T47D (cell line): ENCODE measurements around the gene DSEL.
A peak's percentile ranks its signal among the peaks of the same experiment; 100 is the strongest.

Source experiments
- DNase-seq, 2 experiments: peaks; one replicate each; pipeline versions ENCODE4 v3.0.0 to v3.0.0-alpha.2; 2011 to 2012; ENCODE audit warnings: low read depth in 1 of 2, low spot score in 1 of 2
- JUND ChIP-seq: IDR thresholded peaks from 2 replicates; pipeline ENCODE4 v1.6.1; 2012; ENCODE audit warnings: low read depth
- in situ Hi-C: cut with HindIII; loops from 2 replicates; pipeline ENCODE4 v1.10.0; 2016; ENCODE audit warnings: low sequenced_read_pairs, low pct_unique_long_range_greater_than_20kb

DSEL gene

DNA sequence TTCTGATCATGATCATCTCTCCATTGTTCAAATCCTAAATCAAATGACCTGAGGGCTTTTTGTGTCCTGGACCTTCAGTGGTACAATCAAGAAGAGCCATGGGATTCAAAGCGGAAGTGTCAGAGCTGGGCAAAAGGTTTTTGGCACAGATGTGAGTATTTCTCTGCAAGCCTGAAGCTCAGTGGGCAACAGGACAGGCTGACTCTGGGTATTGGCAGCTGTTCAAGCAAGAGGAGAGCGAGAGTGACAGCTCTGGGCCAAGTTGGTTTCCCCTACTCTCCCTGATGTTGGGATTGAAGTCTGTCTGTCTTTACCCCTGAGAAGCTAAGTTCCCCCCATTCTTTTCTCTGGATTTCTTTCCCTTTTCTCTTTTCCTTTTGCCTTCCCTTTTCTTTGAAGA, 33.3 kb downstream of the DSEL start:
- no peak for TF ChIP-seq JUND
- no peak for DNase-seq
- in situ Hi-C loops = no loop called here

DNA sequence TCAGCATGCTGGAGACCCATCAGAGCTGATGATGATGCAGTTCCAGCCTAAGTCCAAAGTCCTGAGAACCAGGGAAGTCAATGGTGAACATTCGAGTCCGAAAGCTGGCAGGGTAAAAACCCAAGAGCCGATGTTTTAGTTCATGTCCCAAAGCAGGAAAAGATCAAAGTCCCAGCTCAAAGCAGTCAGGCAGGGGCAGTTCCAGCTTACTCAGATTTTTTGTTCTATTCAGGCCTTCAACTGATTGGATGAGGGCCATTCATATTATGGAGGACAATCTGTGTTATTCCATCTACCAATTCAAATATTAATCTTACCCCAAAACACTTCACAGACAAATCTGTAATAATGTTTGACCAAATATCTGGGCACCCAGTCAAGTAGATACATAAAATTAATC, 38.3 kb downstream of the DSEL start:
- in situ Hi-C loops = no loop called here
- no peak for DNase-seq
- no peak for TF ChIP-seq JUND

DNA sequence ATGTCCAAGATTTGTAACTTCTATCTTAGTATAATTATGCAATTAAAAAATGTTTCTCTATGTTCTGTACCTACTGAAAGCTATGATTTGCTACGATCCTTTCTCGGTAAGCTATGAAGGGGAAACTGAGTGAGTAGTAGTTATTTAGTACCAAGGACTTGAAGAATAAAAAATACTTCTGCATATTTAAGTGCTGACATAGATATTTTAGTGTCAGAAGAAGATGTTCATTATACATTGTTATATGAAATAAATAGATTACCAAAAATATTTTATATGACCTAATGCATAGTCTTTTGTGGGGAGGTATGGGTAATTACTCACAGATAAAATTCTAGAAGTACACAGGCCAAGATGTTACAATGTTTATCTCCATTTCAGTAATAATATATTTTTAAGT, 39.0 kb downstream of the DSEL start:
- DNase-seq = no peak
- in situ Hi-C loops = no loop called here
- TF ChIP-seq JUND = no peak

DNA sequence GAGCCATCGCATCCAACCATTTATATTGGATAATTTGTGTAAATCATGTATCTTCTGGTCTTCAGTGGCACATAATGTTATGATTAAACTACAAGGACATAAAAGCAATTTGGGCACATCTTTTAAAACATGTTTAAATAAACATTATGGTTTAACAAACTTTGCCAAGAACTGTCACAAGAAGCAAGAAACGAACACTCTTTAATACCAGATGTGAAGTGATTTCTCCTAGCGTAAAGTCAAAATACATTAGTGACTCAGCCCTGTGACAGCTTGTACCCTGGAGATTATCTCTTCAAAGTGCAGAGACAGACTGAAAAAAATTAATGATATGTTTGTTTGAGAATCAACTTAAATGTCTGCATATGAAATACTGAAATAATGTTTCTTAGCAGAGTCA, 39.9 kb downstream of the DSEL start:
- TF ChIP-seq JUND = no peak
- in situ Hi-C loops = no loop called here
- no peak for DNase-seq

DNA sequence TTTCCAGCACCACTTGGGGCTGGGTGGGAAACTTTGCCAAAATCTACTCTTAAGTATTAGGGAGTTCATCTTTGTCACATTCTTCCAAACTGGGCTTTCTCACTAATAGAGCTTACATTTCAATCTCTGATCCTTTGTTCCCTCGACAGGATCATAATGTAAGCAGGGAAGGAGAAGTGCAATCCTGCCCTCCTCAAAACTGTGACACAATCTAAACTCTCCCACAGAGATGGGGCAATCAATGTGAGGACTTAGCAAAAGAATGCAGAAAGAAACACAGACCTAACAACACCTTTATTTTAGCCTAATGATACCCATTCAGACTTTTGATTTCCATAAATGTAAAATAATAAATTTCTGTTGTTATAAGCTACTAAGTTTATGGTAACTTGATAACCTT, 40.8 kb downstream of the DSEL start:
- TF ChIP-seq JUND = no peak
- no peak for DNase-seq
- in situ Hi-C loops = no loop called here

DNA sequence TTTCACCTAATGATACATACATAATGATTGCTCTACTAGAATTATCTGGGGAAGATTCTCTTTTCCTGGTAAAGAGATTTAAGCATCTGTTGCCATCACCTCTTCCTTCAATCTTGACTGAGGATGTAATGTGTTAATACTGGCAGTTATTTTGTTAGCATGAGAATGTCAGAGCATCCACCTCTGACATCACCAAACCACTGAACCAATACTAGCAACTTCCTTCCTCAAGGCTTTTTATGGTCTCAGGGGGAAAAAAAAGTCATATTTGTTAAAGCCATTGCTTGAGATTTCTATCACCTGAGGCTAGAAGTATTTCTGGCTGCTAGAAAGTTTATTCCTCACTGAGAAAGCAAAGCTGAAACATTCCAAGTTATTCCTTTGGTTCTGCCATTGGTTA, 48.5 kb downstream of the DSEL start:
- in situ Hi-C loops = no loop called here
- DNase-seq = no peak
- TF ChIP-seq JUND = no peak

DNA sequence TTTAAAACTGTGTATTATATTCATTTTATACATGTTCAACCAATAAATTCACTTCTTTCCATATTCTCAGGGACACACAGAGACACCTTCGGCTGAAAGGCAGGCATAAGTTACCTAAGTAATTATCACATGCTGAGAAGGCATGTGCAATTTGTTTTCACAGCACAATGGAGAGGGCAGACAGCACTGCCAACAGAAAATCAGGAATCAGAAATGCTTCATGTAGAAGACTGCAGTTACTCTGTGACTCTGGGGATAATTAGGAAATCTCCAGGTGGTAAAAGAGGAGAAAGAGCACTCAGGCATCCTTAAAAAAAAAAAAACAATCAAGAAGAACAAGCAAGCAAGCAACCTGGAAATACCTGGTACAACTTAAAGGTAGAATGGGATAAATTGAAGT, 49.3 kb downstream of the DSEL start:
- DNase-seq = no peak
- TF ChIP-seq JUND = no peak
- in situ Hi-C loops = no loop called here

DNA sequence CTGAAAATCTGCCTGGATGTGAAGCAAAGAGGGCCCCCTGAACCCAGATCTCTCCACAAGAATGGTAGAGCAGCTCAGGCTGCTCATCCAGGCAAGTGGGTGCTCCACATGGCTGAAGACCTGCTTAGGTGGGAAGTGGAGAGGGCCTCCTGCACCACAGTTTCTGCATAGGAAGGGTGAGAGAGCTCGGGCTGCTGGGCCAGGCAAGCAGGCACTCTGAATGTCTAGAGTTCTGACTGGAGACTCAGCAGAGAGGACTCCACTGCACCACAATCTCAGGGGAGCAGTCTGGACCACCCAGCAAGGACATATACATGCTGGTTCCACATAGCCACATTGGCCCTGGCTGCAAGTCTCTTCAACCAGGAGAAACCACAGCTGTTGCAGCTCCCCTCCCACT, 52.0 kb downstream of the DSEL start:
- no peak for DNase-seq
- in situ Hi-C loops = no loop called here
- TF ChIP-seq JUND = no peak

DNA sequence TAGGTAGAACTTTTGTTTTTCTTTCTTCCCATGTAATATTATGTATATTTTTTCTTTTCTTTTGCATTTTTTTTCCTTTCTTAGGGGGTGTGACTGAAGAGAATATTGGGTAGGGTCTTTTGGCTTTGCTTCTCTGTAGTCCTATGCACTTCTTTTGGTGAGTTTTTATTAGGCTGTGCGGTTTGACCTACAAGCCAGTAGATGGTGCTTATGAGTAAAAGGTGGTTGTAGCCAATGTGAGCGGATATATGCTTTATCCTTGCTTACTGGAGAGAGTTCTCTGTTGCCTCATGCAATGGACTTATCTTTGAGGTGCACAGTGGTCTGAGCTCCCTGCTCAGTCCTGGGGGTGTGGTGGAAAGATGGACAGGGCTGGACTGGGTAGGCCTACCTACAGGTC, 52.7 kb downstream of the DSEL start:
- TF ChIP-seq JUND = no peak
- in situ Hi-C loops = no loop called here
- DNase-seq = peak in 1 of 2 experiments; percentile 12

DNA sequence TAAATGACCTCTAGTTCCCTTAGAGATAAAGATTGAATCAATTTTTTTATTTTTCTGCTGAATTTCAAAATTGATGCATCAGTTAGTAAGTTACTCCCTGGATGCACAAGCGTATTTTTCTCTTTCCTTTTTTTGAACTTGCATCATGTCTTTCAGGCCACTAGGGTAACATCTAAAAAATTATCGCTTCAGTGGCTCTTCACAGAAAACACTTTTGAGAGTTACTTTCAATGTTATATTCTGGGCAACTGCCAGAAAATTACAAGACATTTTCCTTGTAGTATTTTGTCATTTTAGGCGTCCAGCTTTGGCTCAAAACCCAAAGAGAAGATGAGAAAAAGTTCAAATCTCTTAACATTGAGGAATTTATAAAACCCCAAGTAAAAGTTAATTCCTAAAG, 59.8 kb downstream of the DSEL start:
- no peak for TF ChIP-seq JUND
- no peak for DNase-seq
- in situ Hi-C loops = no loop called here
